B cell (primary cell): ENCODE results near the gene NF2.

Experiments
- EZH2 ChIP-seq: IDR thresholded peaks from 2 replicates; pipeline ENCODE4 v1.6.1; 2012; ENCODE audit warnings: borderline replicate concordance, low read depth, mild to moderate bottlenecking, moderate library complexity, low read length; ENCODE audit not compliant: insufficient read depth, poor library complexity, severe bottlenecking
- TF ChIP-seq, protein P1 (sequence below): fragments of 200-600 bp; IDR thresholded peaks from one replicate; pipeline ENCODE4 v1.8.0; 2022; ENCODE audit warnings: antibody characterized with exemption, mild to moderate bottlenecking

- TF ChIP-seq EZH2 = no peak
- TF ChIP-seq, protein P1, sequence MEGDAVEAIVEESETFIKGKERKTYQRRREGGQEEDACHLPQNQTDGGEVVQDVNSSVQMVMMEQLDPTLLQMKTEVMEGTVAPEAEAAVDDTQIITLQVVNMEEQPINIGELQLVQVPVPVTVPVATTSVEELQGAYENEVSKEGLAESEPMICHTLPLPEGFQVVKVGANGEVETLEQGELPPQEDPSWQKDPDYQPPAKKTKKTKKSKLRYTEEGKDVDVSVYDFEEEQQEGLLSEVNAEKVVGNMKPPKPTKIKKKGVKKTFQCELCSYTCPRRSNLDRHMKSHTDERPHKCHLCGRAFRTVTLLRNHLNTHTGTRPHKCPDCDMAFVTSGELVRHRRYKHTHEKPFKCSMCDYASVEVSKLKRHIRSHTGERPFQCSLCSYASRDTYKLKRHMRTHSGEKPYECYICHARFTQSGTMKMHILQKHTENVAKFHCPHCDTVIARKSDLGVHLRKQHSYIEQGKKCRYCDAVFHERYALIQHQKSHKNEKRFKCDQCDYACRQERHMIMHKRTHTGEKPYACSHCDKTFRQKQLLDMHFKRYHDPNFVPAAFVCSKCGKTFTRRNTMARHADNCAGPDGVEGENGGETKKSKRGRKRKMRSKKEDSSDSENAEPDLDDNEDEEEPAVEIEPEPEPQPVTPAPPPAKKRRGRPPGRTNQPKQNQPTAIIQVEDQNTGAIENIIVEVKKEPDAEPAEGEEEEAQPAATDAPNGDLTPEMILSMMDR = no peak
Observed at GRCh38 chr22:29692327-29692640, 88.9 kb downstream of the NF2 start.
